A673 (cell line): ENCODE measurements around the gene FBXL15. TPM values are rescaled to one million over a fixed set of nuclear protein-coding genes. Genes with fewer than 3 reads are reported as not detected.

Experiments
- BruUV-seq: library from RNA; stranded (reverse); fragments of 400-500 nt; replicated peaks from 2 replicates; lab custom pipeline; 2021; lab: Mats Ljungman, UMichigan
- CTCF ChIA-PET: fragments of 300-600 bp; sonication (Branson Sonifier 250); formaldehyde crosslinking; loops from one replicate; lab custom pipeline; 2022; ENCODE audit warnings: antibody characterized with exemption; lab: Charles Lee
- POLR2A ChIA-PET: fragments of 300-600 bp; sonication (Branson Sonifier 250); formaldehyde crosslinking; loops from one replicate; lab custom pipeline; 2022; ENCODE audit warnings: antibody characterized with exemption; ENCODE audit not compliant: low non-redundant PET; lab: Charles Lee
- DNase-seq: peaks from one replicate; pipeline ENCODE4 v3.0.0-alpha.2; 2015; ENCODE audit warnings: low spot score
- H3K27ac ChIP-seq: fragments of 200-600 bp; sonication (generic); 2 replicates; pipeline ENCODE4 v1.5.1; 2016; ENCODE audit warnings: mixed run types, low read depth, mild to moderate bottlenecking, mixed read lengths, antibody characterized with exemption, low read length; ENCODE audit not compliant: poor library complexity, severe bottlenecking
- H3K27me3 ChIP-seq: fragments of 200-600 bp; sonication (generic); replicated peaks from 2 replicates; pipeline ENCODE4 v1.6.1; 2017; ENCODE audit warnings: mixed run types, low read depth, mild to moderate bottlenecking, mixed read lengths, antibody characterized with exemption, low read length; ENCODE audit not compliant: insufficient read depth, poor library complexity
- H3K36me3 ChIP-seq: fragments of 200-600 bp; sonication (generic); 2 replicates; pipeline ENCODE4 v1.6.1; 2016; ENCODE audit warnings: mixed run types, mild to moderate bottlenecking, mixed read lengths, antibody characterized with exemption, low read length; ENCODE audit not compliant: insufficient read depth, poor library complexity, severe bottlenecking
- H3K4me1 ChIP-seq: fragments of 200-600 bp; sonication (generic); 2 replicates; pipeline ENCODE4 v1.6.1; 2017; ENCODE audit warnings: mixed run types, mild to moderate bottlenecking, mixed read lengths, antibody characterized with exemption, low read length; ENCODE audit not compliant: insufficient read depth, poor library complexity, severe bottlenecking
- H3K4me3 ChIP-seq: fragments of 200-600 bp; sonication (generic); 2 replicates; pipeline ENCODE4 v1.5.1; 2016; ENCODE audit warnings: low read depth, mixed run types, mild to moderate bottlenecking, mixed read lengths, low read length; ENCODE audit not compliant: poor library complexity, severe bottlenecking
- H3K9me3 ChIP-seq: fragments of 200-600 bp; sonication (generic); 2 replicates; pipeline ENCODE4 v1.6.1; 2016; ENCODE audit warnings: mixed run types, low read depth, mild to moderate bottlenecking, mixed read lengths, antibody characterized with exemption, low read length; ENCODE audit not compliant: poor library complexity, severe bottlenecking
- EZH2 ChIP-seq: fragments of 200-600 bp; sonication (generic); IDR thresholded peaks from 2 replicates; pipeline ENCODE4 v1.6.1; 2017; ENCODE audit warnings: borderline replicate concordance, low read depth, mild to moderate bottlenecking, mixed read lengths, antibody characterized with exemption, low read length; ENCODE audit not compliant: poor library complexity, severe bottlenecking
- intact Hi-C: fragments of 100-400 bp; cut with micrococcal nuclease; formaldehyde crosslinking; loops from one replicate; pipeline ENCODE4 v1.10.0; 2022; ENCODE audit not compliant: unreplicated experiment
- total RNA-seq: library from RNA; stranded (reverse); gene quantifications from 2 replicates; pipeline ENCODE4 v1.2.3, GENCODE V29; 2021
- TF ChIP-seq, protein P1 (sequence below): fragments of 300-800, 200-600 bp; sonication (generic); conservative IDR thresholded peaks from 2 replicates; pipeline ENCODE4 v1.5.1; 2017; ENCODE audit warnings: low read depth, mild to moderate bottlenecking, antibody characterized with exemption, low read length, moderate library complexity, mixed read lengths

FBXL15 gene
- total RNA-seq, 1 experiment from 2014 or later, result 8.9 TPM

DNA sequence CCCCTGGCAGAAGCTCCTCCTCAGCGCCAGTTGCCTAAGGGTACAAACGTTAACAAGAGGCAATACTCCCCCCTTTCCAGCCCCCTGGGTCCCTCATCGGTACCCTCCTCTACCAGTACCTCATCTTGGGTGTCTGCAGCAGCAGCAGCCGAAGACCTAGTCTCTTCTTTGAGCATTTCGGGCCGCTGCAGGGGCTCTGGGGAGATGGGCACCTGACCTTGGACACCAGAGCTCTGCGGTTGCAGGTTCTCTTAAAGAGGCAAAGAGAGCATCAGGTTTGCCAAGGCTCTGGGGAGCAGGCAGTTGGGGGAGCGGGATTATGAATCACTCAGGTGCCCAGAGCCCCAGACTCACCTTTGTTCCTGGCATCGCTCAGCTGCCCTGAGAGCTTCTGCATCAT lies 3.5 kb downstream of the FBXL15 start:
- TF ChIP-seq, protein P1, sequence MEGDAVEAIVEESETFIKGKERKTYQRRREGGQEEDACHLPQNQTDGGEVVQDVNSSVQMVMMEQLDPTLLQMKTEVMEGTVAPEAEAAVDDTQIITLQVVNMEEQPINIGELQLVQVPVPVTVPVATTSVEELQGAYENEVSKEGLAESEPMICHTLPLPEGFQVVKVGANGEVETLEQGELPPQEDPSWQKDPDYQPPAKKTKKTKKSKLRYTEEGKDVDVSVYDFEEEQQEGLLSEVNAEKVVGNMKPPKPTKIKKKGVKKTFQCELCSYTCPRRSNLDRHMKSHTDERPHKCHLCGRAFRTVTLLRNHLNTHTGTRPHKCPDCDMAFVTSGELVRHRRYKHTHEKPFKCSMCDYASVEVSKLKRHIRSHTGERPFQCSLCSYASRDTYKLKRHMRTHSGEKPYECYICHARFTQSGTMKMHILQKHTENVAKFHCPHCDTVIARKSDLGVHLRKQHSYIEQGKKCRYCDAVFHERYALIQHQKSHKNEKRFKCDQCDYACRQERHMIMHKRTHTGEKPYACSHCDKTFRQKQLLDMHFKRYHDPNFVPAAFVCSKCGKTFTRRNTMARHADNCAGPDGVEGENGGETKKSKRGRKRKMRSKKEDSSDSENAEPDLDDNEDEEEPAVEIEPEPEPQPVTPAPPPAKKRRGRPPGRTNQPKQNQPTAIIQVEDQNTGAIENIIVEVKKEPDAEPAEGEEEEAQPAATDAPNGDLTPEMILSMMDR, result no peak
- no peak for TF ChIP-seq EZH2
- Histone ChIP-seq H3K27ac (no peak overlapping the region), H3K4me1 (peaks cover 12% of the 10 kb centered on the region), H3K36me3 (peaks cover 8% of the 10 kb centered on the region), H3K4me3 (no peak overlapping the region), H3K9me3 (no peaks in the 10 kb centered on the region), H3K27me3 (no peaks in the 10 kb centered on the region)
- no TSS peak for BruUV-seq
- no peak for DNase-seq
- intact Hi-C loops, result no loop called here
- ChIA-PET CTCF (interaction anchor here (1.6 kb wide), 1 partner anchor 194 kb away, joined by 5 read pairs; no protein-coding TSS in a partner anchor), POLR2A (interaction anchor here (0.5 kb wide), 1 partner anchor 11 kb away, joined by 3 read pairs; no protein-coding TSS in a partner anchor)

- Histone ChIP-seq H3K27ac (no peak overlapping the region), H3K4me3 (no peak overlapping the region), H3K36me3 (peaks cover 8% of the 10 kb centered on the region), H3K4me1 (peaks cover 10% of the 10 kb centered on the region), H3K27me3 (no peaks in the 10 kb centered on the region), H3K9me3 (no peaks in the 10 kb centered on the region)
- intact Hi-C loops, result no loop called here
- ChIA-PET CTCF (no interaction called here), POLR2A (no interaction called here)
- TF ChIP-seq EZH2, result no peak
- TF ChIP-seq, protein P1, result no peak
- DNase-seq, result no peak
- BruUV-seq, result no TSS peak
Measured at GRCh38 chr10:102424916-102425315, 4.3 kb downstream of the FBXL15 start.

- ChIA-PET CTCF (no interaction called here), POLR2A (interaction anchor here (0.7 kb wide), 1 partner anchor 606 kb away, joined by 3 read pairs; no protein-coding TSS in a partner anchor)
- intact Hi-C loops, result no loop called here
Measured at GRCh38 chr10:102425444-102425843, 4.8 kb downstream of the FBXL15 start.

More at GRCh38 chr10:102425444-102425843, 4.8 kb downstream of the FBXL15 start:
- H3K27ac ChIP-seq, result no peak overlapping the region
- no TSS peak for BruUV-seq
- no peak for DNase-seq
- H3K4me1 ChIP-seq, result peaks cover 10% of the 10 kb centered on the region
- H3K36me3 ChIP-seq, result peaks cover 8% of the 10 kb centered on the region
- no peak for TF ChIP-seq EZH2
- TF ChIP-seq, protein P1, result no peak
- no peaks in the 10 kb centered on the region for H3K27me3 ChIP-seq
- no peak overlapping the region for H3K4me3 ChIP-seq
- no peaks in the 10 kb centered on the region for H3K9me3 ChIP-seq
